GM21737 (cell line): ENCODE results near the gene ADSS1.
A peak's percentile ranks its signal among the peaks of the same experiment; 100 is the strongest.
"Not testable (repeated sequence)": the region's sequence is repeated elsewhere in the genome, so short reads cannot be mapped to it uniquely, and the experiment has no call there.

Source experiments
- ATAC-seq: cut with Tn5 transposase; IDR thresholded peaks from one replicate; pipeline ENCODE4 v1.9.1; 2021; ENCODE audit warnings: mild to moderate bottlenecking, moderate library complexity; ENCODE audit not compliant: unreplicated experiment

The ADSS1 gene

GRCh38 chr14:104744484-104744883, 20.5 kb downstream of the ADSS1 start:
- ATAC-seq, result no peak

GRCh38 chr14:104745431-104745830, 21.4 kb downstream of the ADSS1 start:
- no peak for ATAC-seq

GRCh38 chr14:104746071-104746545, 22.1 kb downstream of the ADSS1 start:
- no peak for ATAC-seq

DNA sequence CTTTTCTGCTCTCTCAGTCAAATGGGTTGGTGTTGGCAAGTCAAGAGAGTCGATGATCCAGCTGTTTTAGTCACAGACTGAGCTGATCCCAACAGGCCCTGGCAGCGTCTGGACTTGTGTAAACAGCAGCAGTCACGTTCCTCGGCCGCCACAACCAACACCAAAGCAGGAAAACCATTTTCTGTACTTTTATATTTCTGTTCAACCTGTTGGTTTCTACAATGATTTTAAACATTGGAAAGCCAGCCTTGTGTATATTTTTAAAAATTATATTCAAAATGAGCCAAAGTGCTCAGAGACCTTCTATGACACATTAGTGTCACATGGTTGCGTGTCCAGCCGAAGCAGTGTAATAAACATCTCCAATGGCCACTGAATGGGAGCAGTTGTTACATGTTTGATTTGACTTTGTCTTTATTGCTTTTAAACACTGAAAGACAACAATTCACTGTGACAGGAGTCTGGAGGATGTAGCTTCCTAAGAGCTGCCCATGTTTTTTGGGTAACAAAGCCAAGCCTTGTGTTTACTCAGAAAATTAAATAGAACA, 23.0 kb downstream of the ADSS1 start:
- ATAC-seq, result no peak

DNA sequence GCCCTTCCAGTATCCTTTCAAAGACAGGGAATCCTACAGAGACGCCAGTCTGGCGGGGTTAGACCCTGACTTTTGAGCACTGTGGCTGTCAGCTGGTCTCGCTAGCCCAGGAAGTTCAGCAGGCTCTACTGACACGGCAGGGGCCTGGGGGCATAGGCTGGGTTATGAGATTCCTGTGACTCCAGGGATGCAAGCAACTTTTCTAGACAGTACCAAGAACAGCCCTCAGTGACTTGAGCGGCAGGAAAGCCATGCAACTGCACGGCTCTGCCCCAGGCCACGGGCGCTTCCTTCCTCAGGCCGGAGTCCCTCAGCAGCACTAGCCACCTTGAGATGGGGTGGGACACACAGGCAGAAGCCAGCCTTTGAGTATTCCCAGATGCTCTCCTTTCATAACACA, 23.8 kb downstream of the ADSS1 start:
- no peak for ATAC-seq

- ATAC-seq, result no peak
These were observed 25.2 kb downstream of the ADSS1 start for GRCh38 chr14:104749111-104749649.

DNA sequence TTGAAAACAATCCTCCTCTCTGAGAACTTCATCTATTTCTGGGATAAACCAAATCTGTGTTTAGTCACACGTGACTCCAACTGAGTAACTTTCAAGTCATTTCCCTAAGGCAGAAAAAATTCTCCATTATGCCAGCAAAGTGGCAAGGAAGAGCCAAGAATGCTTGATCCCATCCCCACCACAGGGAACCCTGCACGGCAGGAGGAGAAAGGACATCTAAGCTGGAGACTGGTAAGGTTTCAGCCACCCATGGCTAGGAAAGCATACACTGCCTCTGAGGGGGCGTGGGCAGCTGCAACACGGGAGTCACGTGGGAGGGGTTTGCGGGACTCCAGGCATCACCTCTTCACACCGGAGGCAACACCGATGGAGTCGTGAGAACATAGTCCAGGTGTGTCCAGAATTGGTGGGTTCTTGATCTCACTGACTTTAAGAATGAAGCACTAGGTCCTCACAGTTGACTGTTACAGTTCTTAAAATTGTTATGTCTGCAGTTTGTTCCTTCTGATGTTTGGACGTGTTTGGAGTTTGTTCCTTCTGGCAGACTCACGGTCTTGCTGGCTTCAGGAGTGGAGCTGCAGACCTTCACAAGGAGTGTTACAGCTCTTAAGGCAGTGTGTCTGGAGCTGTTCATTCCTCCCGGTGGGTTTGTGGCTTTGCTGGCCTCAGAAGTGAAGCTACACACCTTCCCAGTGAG, 26.2 kb downstream of the ADSS1 start:
- ATAC-seq, result no peak

- not testable (repeated sequence) for ATAC-seq
These were observed 26.7 kb downstream of the ADSS1 start for GRCh38 chr14:104750753-104751057.

DNA sequence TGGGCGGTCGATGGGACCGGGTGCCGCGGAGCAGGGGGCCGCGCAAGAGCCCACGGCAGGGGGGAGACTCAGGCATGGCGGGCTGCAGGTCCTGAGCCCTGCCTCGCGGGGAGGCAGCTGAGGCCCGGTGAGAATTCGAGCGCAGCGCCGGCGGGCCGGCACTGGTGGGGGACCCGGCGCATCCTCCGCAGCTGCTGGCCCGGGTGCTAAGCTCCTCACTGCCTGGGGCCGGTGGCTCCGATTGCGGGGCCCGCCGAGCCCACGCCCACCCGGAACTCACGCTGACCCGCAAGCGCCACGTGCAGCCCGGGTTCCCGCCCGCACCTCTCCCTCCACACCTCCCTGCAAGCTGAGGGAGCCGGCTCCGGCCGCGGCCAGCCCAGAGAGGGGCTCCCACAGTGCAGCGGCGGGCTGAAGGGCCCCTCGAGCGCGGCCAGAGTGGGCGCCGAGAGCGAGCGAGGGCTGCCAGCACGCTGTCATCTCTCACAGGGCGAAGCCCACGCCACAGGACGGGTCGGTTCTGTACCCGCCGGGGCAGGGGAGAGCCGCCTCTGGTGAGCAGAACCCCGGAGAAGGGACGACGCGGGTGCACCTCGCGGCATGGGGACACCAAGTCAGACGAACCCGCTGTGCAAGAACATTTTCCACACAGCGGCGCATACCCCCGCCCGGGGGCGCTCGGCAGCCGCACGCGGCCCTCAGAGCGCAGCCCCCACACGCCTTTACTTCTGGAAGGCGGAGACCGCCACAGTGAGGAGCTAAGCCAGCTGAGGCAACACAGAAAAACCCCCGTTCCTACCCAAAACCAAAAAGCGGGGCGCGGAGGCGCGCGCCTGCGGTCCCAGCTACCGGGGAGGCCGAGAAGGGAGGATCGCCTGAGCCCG, 27.8 kb downstream of the ADSS1 start:
- ATAC-seq, result no peak

- no peak for ATAC-seq
These were observed 28.4 kb downstream of the ADSS1 start for GRCh38 chr14:104752423-104752734.

DNA sequence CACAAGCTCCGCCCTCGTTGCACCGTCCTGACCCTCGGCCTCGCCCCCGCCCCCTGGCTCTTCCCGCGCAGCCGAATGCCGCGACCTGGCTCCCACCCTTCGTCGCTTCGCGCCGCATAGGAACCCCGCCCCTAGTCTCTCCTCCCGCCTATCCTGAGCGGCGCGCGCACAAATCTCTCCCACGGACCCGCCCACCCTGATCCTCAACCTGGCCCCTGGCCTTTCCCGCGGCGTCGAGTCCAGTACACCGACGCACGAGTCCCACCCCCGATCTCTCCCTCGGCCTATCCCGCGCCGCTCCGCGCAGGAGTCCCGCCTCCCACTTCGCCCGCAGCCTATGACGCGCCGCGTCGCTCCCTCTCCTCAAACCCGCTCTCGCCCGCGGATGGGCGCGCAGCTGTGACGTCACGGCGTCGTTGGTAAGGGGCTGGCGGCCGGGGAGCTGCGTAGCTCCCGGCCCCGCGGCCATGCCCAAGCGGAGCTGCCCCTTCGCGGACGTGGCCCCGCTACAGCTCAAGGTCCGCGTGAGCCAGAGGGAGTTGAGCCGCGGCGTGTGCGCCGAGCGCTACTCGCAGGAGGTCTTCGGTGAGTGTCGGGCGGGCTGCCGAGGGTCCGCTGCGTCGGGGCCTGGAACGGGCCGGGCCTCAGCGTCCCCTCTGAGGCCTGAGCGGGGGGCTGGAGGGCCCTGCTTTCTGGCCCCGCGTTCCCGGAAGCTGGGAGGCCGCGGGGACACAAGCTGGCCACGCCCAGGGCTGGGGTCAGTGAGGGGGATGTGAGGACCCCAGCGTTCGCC, 28.9 kb downstream of the ADSS1 start, which contains the start of gene SIVA1:
Gene SIVA1 (plus strand): TSS at position 413 of the 793 bp plus-strand sequence. CDS start 55 bp downstream, at position 468.
- peak; percentile 87 for ATAC-seq

DNA sequence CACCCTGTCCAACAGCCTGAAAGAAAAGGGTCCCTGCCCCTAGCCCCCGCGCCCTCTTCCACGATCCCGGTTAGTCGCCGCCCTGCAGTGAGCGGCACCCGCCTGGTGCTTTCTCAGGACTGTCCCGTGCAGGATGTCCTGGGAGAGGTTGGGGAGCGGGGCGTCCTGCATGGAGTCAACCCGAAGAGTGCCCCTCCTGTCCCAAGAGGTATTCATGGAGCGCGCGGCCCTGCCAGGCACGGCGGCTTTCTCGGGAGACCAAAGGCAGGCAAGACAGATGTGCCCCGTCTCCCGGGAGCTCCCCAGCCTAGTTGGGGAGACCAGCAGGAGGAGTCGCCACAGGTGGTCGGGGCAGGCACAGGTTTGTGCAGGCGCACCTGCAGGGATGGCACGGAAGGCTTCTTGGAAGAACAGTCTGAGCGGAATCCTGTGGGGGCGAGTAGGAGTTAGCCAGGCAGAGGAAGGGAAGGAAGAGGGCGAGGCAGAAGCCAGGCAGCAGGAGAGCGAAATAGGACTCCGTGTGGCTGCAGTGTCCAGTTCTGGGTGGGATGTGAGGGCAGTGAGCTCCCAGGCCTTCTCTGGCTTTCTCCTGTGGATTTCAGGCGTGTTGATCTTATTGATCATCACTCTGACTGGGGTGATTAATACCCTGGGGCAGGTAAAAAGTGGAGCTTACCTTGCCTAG, 29.6 kb downstream of the ADSS1 start:
- ATAC-seq, result no peak

DNA sequence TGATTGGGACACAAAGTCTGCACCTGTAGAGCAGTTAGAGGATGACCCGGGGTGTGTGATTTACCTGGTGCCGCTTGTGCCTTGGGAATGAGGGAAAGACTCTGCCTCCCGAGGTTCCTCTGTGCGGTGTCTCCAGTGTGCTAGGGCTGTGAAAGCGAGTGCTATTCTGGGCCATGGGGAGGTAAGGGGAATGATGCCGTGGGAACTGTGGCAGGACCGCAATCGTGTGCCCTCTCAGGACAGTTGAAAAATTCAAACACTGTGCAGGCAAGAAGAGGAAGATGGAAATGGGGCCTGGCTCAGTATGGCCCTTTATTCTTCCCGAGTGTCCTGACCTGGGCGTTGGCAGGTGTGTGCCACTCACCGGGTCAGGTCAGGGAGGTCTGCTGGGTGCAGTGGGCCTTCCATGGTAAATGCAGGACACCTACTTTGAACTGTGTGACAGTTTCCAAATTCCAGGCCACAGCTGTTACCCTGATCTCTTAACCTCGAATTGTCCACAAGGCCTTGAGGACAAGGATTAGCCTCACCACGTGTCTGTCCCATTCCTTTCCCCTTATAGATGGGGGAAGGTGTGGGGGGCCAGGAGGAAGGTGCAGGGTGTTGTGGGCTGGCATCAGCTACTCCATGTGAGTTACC, 30.3 kb downstream of the ADSS1 start:
- no peak for ATAC-seq

- no peak for ATAC-seq
These were observed 31.6 kb downstream of the ADSS1 start for GRCh38 chr14:104755621-104756020.

DNA sequence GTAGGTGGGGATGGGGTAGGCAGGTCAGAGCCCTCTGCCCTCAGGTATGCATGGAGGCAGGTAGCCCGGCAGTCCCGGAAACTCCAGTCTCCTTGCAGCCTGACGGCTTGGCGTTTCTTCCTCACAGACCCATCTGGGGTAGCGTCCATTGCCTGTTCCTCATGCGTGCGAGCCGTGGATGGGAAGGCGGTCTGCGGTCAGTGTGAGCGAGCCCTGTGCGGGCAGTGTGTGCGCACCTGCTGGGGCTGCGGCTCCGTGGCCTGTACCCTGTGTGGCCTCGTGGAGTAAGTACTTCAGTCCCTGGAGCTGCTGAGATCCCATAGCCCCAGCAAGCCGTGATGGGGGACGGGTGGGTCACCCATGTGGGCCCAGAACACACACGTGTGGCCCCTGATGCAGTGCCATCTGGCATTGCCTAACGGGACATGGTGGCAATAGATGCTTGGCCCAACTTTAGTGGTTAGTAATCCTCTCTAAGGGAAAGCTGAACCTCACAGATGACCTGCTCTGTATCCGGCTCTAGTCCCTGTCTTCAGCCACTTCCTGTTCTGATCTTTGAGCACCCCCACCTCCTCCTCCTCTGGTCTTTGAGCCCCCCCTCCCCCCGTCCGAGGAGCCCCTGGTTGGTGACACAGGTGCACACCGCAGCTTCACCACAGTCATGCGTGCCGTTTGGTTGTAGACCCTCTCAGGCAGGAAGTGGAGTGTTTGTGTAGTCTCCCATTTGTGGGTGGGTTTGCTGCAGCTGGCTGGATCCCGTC, 32.6 kb downstream of the ADSS1 start:
- ATAC-seq, result no peak

GRCh38 chr14:104757238-104757585, 33.2 kb downstream of the ADSS1 start:
- ATAC-seq, result no peak

DNA sequence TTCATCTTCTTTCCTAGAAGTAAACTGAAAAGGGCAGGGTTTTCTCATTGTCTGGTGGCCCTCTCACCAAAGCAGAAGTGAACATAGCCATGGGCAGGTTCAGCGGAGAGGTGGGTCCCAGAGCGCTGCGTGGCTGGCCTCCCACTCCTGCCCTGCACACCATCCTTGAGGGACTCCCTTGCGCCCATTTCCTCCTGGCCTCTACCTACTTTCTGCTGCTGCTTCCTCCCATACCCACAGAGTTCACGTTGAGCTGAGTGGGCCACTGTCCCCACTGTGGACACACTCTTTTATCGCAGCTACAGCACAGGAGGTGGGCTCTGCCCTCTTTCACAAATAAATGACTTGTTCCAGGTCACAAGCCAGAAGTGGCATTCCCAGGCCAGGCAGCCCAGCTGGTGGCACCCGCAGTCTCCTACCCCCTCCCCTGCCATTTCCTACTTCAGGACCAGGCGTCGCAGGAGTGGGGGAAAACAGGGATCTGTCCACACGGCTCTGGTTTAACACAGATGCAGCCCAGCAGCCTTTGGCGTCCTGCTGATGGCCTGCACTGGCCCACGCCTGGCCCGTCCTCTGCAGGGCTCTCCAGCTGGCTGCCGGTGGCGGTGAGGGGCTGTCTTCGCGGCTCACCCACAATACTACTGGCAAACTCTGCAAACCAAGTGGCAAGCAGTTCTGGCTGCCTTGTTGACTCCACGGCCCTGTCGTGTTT, 33.8 kb downstream of the ADSS1 start:
- ATAC-seq, result no peak
